ENCODE data around the gene VPS8. TPM values are rescaled to one million over a fixed set of nuclear protein-coding genes. Genes with fewer than 3 reads are reported as not detected.

Gene VPS8
- total RNA-seq, 1 donor from 2014 or later, result 190 TPM

- no peak for DNase-seq
These were observed 1.4 kb downstream of the VPS8 start for GRCh38 chr3:184813357-184813756.

GRCh38 chr3:184814214-184814613, 2.2 kb downstream of the VPS8 start:
- no peak for DNase-seq

GRCh38 chr3:184815046-184815930, 3.3 kb downstream of the VPS8 start:
- DNase-seq, result no peak

GRCh38 chr3:184816614-184817013, 4.6 kb downstream of the VPS8 start:
- no peak for DNase-seq

GRCh38 chr3:184820525-184820924, 8.6 kb downstream of the VPS8 start:
- DNase-seq, result no peak

- no peak for DNase-seq
These were observed 9.1 kb downstream of the VPS8 start for GRCh38 chr3:184821034-184821433.

- DNase-seq, result no peak
These were observed 10.1 kb downstream of the VPS8 start for GRCh38 chr3:184822081-184822480.

GRCh38 chr3:184822654-184823053, 10.7 kb downstream of the VPS8 start:
- DNase-seq, result no peak

GRCh38 chr3:184823990-184824389, 12.0 kb downstream of the VPS8 start:
- DNase-seq, result no peak

GRCh38 chr3:184825121-184825820, 13.3 kb downstream of the VPS8 start:
- DNase-seq, result no peak

- no peak for DNase-seq
These were observed 15.6 kb downstream of the VPS8 start for GRCh38 chr3:184827572-184827971.

- DNase-seq, result no peak
These were observed 20.1 kb downstream of the VPS8 start for GRCh38 chr3:184832044-184832443.

- no peak for DNase-seq
These were observed 20.9 kb downstream of the VPS8 start for GRCh38 chr3:184832903-184833302.

- DNase-seq, result no peak
These were observed 24.3 kb downstream of the VPS8 start for GRCh38 chr3:184836090-184836822.

- no peak for DNase-seq
These were observed 30.5 kb downstream of the VPS8 start for GRCh38 chr3:184842433-184842832.

GRCh38 chr3:184845819-184846218, 33.9 kb downstream of the VPS8 start:
- DNase-seq, result no peak

- DNase-seq, result no peak
These were observed 34.5 kb downstream of the VPS8 start for GRCh38 chr3:184846496-184846895.

GRCh38 chr3:184848934-184849333, 37.0 kb downstream of the VPS8 start:
- no peak for DNase-seq

GRCh38 chr3:184850201-184850600, 38.2 kb downstream of the VPS8 start:
- DNase-seq, result no peak

GRCh38 chr3:184857099-184857498, 45.1 kb downstream of the VPS8 start:
- no peak for DNase-seq

- DNase-seq, result no peak
These were observed 52.0 kb downstream of the VPS8 start for GRCh38 chr3:184864000-184864399.

- DNase-seq, result no peak
These were observed 56.5 kb downstream of the VPS8 start for GRCh38 chr3:184868477-184868876.

GRCh38 chr3:184872200-184872599, 60.2 kb downstream of the VPS8 start:
- DNase-seq, result no peak
